NCI-H1930 (cell line): ENCODE measurements around the gene GPR141.

ENCODE experiments used
- DNase-seq, 2 experiments: peaks; one replicate each; lab custom pipeline; 2025; lab: John Stamatoyannopoulos, UW

The GPR141 gene

DNA sequence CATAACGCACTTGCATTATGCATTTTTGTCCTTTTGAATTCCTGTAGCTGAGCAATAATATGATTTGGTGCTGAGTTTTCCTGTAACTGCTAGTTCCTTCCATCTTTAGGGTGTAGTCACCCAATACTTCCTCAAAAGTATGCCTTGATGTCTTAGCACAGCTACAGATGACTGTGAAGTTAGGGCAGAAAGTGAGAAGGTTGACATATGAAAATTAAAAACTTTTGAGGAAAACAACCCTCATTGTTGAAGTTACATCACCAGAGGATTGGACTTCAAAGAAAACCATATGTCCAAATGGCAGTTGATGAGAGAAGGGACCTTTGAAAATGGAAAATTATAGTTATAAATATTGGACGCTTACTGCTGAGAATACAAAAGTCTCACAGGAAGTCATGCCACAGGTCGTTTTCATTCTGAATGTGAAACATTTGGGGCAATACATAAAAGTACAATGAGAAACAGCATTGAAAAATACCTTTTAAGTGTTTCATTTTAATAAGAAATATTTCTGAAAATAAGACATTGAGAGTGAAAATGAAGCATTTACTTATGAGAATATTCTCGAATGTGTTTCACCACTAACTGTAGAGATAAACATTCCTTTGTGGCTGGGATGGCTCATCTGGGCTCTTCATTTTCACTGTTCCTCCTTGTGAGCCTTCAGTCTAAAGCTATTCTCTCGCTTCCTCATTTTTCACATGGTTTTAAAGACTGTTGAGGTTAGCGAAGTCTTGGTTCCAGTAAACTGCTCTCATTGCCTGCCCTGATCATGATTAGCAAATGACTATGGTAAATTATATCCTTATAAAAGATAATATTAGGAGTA lies 103.4 kb downstream of the GPR141 start:
- DNase-seq = no peak
